CD8-positive, alpha-beta memory T cell (primary cell): Measurements from ENCODE around the gene CHRNE. TPM values are rescaled to one million over a fixed set of nuclear protein-coding genes. Genes with fewer than 3 reads are reported as not detected.

Experiments used
- CTCF ChIA-PET: fragments of 350-600 bp; sonication (Branson Sonifier 250); formaldehyde crosslinking; loops from one replicate; lab custom pipeline; 2021; ENCODE audit warnings: antibody characterized with exemption; lab: Charles Lee
- POLR2A ChIA-PET: fragments of 350-600 bp; sonication (Branson Sonifier 250); formaldehyde crosslinking; loops from one replicate; lab custom pipeline; 2021; ENCODE audit warnings: antibody characterized with exemption; lab: Charles Lee
- DNase-seq, 5 donors: peaks; one replicate each; pipeline versions ENCODE4 v3.0.0 to v3.0.0-alpha.2; 2020 to 2022; ENCODE audit warnings: mixed read lengths in 1 of 5
- H3K27ac ChIP-seq: one replicate; pipeline ENCODE4 v1.7.0; 2013; ENCODE audit warnings: low read depth, mild to moderate bottlenecking, low read length, moderate library complexity
- H3K27me3 ChIP-seq: 2 replicates; pipeline ENCODE4 v1.7.0; 2013; ENCODE audit warnings: low read length, mild to moderate bottlenecking; ENCODE audit not compliant: insufficient read depth, poor library complexity, severe bottlenecking
- H3K36me3 ChIP-seq: 2 replicates; pipeline ENCODE4 v1.7.0; 2013; ENCODE audit warnings: mild to moderate bottlenecking, low read length, moderate library complexity; ENCODE audit not compliant: insufficient read depth
- H3K4me1 ChIP-seq: 2 replicates; pipeline ENCODE4 v1.7.0; 2013; ENCODE audit warnings: mild to moderate bottlenecking, low read length, moderate library complexity; ENCODE audit not compliant: insufficient read depth
- H3K4me3 ChIP-seq: 2 replicates; pipeline ENCODE4 v1.7.0; 2013; ENCODE audit warnings: mild to moderate bottlenecking, low read length
- H3K9me3 ChIP-seq: 2 replicates; pipeline ENCODE4 v1.7.0; 2013; ENCODE audit warnings: mild to moderate bottlenecking, low read length
- H3K27ac Mint-ChIP-seq, 8 donors: one replicate each; pipeline ENCODE4 v1.8.0; 2020 to 2021; ENCODE audit warnings: mixed read lengths in 8 of 8, mild to moderate bottlenecking in 6 of 8, inconsistent platforms in 3 of 8, moderate library complexity in 3 of 8
- H3K27me3 Mint-ChIP-seq, 2 donors: one replicate each; pipeline ENCODE4 v1.8.0; 2020 to 2021; ENCODE audit warnings: mixed read lengths in 2 of 2, mild to moderate bottlenecking in 1 of 2, moderate library complexity in 1 of 2
- H3K36me3 Mint-ChIP-seq, 3 donors: one replicate each; pipeline ENCODE4 v1.8.0; 2020 to 2021; ENCODE audit warnings: mixed read lengths in 3 of 3, inconsistent platforms in 1 of 3, mild to moderate bottlenecking in 1 of 3
- H3K4me1 Mint-ChIP-seq, 3 donors: one replicate each; pipeline ENCODE4 v1.8.0; 2020 to 2021; ENCODE audit warnings: mixed read lengths in 3 of 3, inconsistent platforms in 1 of 3, mild to moderate bottlenecking in 1 of 3
- H3K4me3 Mint-ChIP-seq, 7 donors: one replicate each; pipeline ENCODE4 v1.8.0; 2020 to 2021; ENCODE audit warnings: mixed read lengths in 7 of 7, mild to moderate bottlenecking in 6 of 7, moderate library complexity in 4 of 7, inconsistent platforms in 2 of 7
- H3K9me3 Mint-ChIP-seq, 5 donors: one replicate each; pipeline ENCODE4 v1.8.0; 2020 to 2022; ENCODE audit warnings: mixed read lengths in 5 of 5, mild to moderate bottlenecking in 3 of 5, moderate library complexity in 2 of 5, inconsistent platforms in 1 of 5
- polyA plus RNA-seq: library from polyadenylated mRNA; unstranded; fragments of 300-500 nt; fragmentation: Illumina TruSeq; gene quantifications from one replicate; pipeline ENCODE4 v1.2.3, GENCODE V29; 2021
- total RNA-seq, 2 experiments: library from RNA; stranded (reverse); gene quantifications; one replicate each; pipeline ENCODE4 v1.2.3, GENCODE V29; 2021

Gene CHRNE
- total and polyA plus RNA-seq, 3 experiments from 2014 or later = 0.23 to 0.38 (median 0.37) TPM

GRCh38 chr17:4948166-4948930, 45.5 kb upstream of the CHRNE start, which contains the start of gene PFN1:
Gene PFN1 (minus strand): TSS chr17:4948530. CDS start chr17:4948394, 136 bp downstream.
- H3K27ac ChIP-seq = peak within 1 kb of the TSS; percentile 90
- no peaks in the 10 kb centered on the region for H3K27me3 ChIP-seq
- H3K4me3 Mint-ChIP-seq = peak within 1 kb of the TSS; percentile 94 to 100 (median 97)
- peak within 1 kb of the TSS; percentile 92 to 100 (median 97) for H3K27ac Mint-ChIP-seq
- peaks cover 7 to 40% (median 19%) of the 10 kb centered on the region in 3 donors for H3K36me3 Mint-ChIP-seq
- no peaks in the 10 kb centered on the region for H3K9me3 Mint-ChIP-seq
- peak within 1 kb of the TSS; percentile 97 for H3K4me3 ChIP-seq
- peaks cover 42% of the 10 kb centered on the region for H3K4me1 ChIP-seq
- H3K27me3 Mint-ChIP-seq = peaks cover 0 to 5% of the 10 kb centered on the region in 2 donors
- peak; percentile 84 to 94 (median 87) for DNase-seq
- POLR2A ChIA-PET = interaction anchor here (0.6 to 11.7 kb wide), 14 partner anchors 9 to 805 kb away, joined by 3 to 187 read pairs (median 3); partner anchors contain the start of genes C17orf107, CAMTA2, CHRNE and INCA1
- peaks cover 23% of the 10 kb centered on the region for H3K36me3 ChIP-seq
- CTCF ChIA-PET = interaction anchor here (1.0 to 4.8 kb wide), 4 partner anchors 8 to 39 kb away, joined by 4 to 30 read pairs (median 6); partner anchors contain the start of genes RNF167, SLC25A11 and SPAG7
- H3K9me3 ChIP-seq = no peaks in the 10 kb centered on the region
- H3K4me1 Mint-ChIP-seq = peaks cover 41 to 54% (median 52%) of the 10 kb centered on the region in 3 donors

GRCh38 chr17:4947411-4948165, 44.7 kb upstream of the CHRNE start:
- peaks cover 7 to 48% (median 23%) of the 10 kb centered on the region in 3 donors for H3K36me3 Mint-ChIP-seq
- POLR2A ChIA-PET = interaction anchor here (0.7 to 11.7 kb wide), 12 partner anchors 8 to 804 kb away, joined by 3 to 187 read pairs (median 4); partner anchors contain the start of genes C17orf107, INCA1, KIF1C and RNF167

GRCh38 chr17:4947010-4947410, 44.1 kb upstream of the CHRNE start:
- no peak for DNase-seq

More at GRCh38 chr17:4947411-4948165, 44.7 kb upstream of the CHRNE start:
- H3K4me1 ChIP-seq = peaks cover 50% of the 10 kb centered on the region
- H3K9me3 ChIP-seq = no peaks in the 10 kb centered on the region
- Mint-ChIP-seq H3K9me3 (no peaks in the 10 kb centered on the region), H3K27me3 (peaks cover 0 to 5% of the 10 kb centered on the region in 2 donors), H3K27ac (peak overlapping the region; percentile 92 to 100 (median 95)), H3K4me3 (peak overlapping the region; percentile 94 to 100 (median 97)), H3K4me1 (peaks cover 49 to 62% (median 60%) of the 10 kb centered on the region in 3 donors)
- H3K36me3 ChIP-seq = peaks cover 31% of the 10 kb centered on the region
- CTCF ChIA-PET = interaction anchor here (0.7 to 4.8 kb wide), 7 partner anchors 8 to 101 kb away, joined by 3 to 30 read pairs (median 5); partner anchors contain the start of genes RNF167, SLC25A11 and SPAG7
- H3K4me3 ChIP-seq = peak overlapping the region; percentile 97
- no peaks in the 10 kb centered on the region for H3K27me3 ChIP-seq
- H3K27ac ChIP-seq = peak overlapping the region; percentile 90
- peak; percentile 56 to 80 (median 62) for DNase-seq

GRCh38 chr17:4946312-4946976, 43.5 kb upstream of the CHRNE start:
- Histone ChIP-seq H3K27ac (peak overlapping the region; percentile 58), H3K27me3 (no peaks in the 10 kb centered on the region), H3K4me1 (peaks cover 61% of the 10 kb centered on the region), H3K9me3 (no peaks in the 10 kb centered on the region), H3K4me3 (peak overlapping the region; percentile 97), H3K36me3 (peaks cover 35% of the 10 kb centered on the region)
- H3K36me3 Mint-ChIP-seq = peaks cover 13 to 59% (median 29%) of the 10 kb centered on the region in 3 donors
- POLR2A ChIA-PET = interaction anchor here (1.2 to 11.7 kb wide), 3 partner anchors 20 to 47 kb away, joined by 3 to 187 read pairs (median 4); partner anchors contain the start of genes C17orf107 and SPAG7
- H3K27ac Mint-ChIP-seq = peak overlapping the region; percentile 73 to 97 (median 92)
- H3K4me1 Mint-ChIP-seq = peaks cover 61 to 73% (median 71%) of the 10 kb centered on the region in 3 donors
- peak overlapping the region; percentile 94 to 100 (median 97) for H3K4me3 Mint-ChIP-seq
- CTCF ChIA-PET = interaction anchor here (0.5 to 3.3 kb wide), 4 partner anchors 21 to 118 kb away, joined by 3 to 17 read pairs (median 5); partner anchors contain the start of gene SPAG7
- H3K9me3 Mint-ChIP-seq = no peaks in the 10 kb centered on the region
- peaks cover 0 to 5% of the 10 kb centered on the region in 2 donors for H3K27me3 Mint-ChIP-seq
- no peak for DNase-seq

More at GRCh38 chr17:4947010-4947410, 44.1 kb upstream of the CHRNE start:
- peak overlapping the region; percentile 97 for H3K4me3 ChIP-seq
- H3K27ac ChIP-seq = peak overlapping the region; percentile 58
- ChIA-PET POLR2A (interaction anchor here (0.7 to 11.7 kb wide), 6 partner anchors 8 to 127 kb away, joined by 3 to 187 read pairs (median 4); partner anchors contain the start of genes C17orf107, RNF167, SLC25A11 and SPAG7), CTCF (interaction anchor here (0.5 to 3.3 kb wide), 5 partner anchors 20 to 117 kb away, joined by 3 to 17 read pairs (median 3); partner anchors contain the start of gene SPAG7)
- peaks cover 56% of the 10 kb centered on the region for H3K4me1 ChIP-seq
- Mint-ChIP-seq H3K4me1 (peaks cover 55 to 67% (median 65%) of the 10 kb centered on the region in 3 donors), H3K27ac (peak overlapping the region; percentile 73 to 97 (median 92)), H3K9me3 (no peaks in the 10 kb centered on the region), H3K27me3 (peaks cover 0 to 5% of the 10 kb centered on the region in 2 donors), H3K4me3 (peak overlapping the region; percentile 94 to 100 (median 97)), H3K36me3 (peaks cover 8 to 53% (median 24%) of the 10 kb centered on the region in 3 donors)
- H3K9me3 ChIP-seq = no peaks in the 10 kb centered on the region
- no peaks in the 10 kb centered on the region for H3K27me3 ChIP-seq
- H3K36me3 ChIP-seq = peaks cover 35% of the 10 kb centered on the region

GRCh38 chr17:4945944-4946280, 43.0 kb upstream of the CHRNE start:
- peaks cover 35% of the 10 kb centered on the region for H3K36me3 ChIP-seq

GRCh38 chr17:4945176-4945943, 42.5 kb upstream of the CHRNE start:
- POLR2A ChIA-PET = interaction anchor here (0.7 to 11.7 kb wide), 3 partner anchors 22 to 104 kb away, joined by 3 to 187 read pairs (median 4); partner anchors contain the start of genes C17orf107 and SPAG7
- peak; percentile 39 to 88 (median 60) for DNase-seq
- peak overlapping the region; percentile 51 for H3K4me3 ChIP-seq
- H3K9me3 ChIP-seq = no peaks in the 10 kb centered on the region
- peaks cover 35% of the 10 kb centered on the region for H3K36me3 ChIP-seq
- Mint-ChIP-seq H3K27ac (peak overlapping the region; percentile 92 to 99 (median 96)), H3K9me3 (no peaks in the 10 kb centered on the region), H3K36me3 (peaks cover 13 to 70% (median 29%) of the 10 kb centered on the region in 3 donors), H3K4me1 (peaks cover 58 to 70% (median 69%) of the 10 kb centered on the region in 3 donors), H3K4me3 (peak overlapping the region; percentile 94 to 100 (median 97)), H3K27me3 (peaks cover 0 to 5% of the 10 kb centered on the region in 2 donors)
- CTCF ChIA-PET = interaction anchor here (2.6 to 3.3 kb wide), 2 partner anchors 22 to 36 kb away, joined by 7 to 17 read pairs; partner anchors contain the start of gene SPAG7
- peak overlapping the region; percentile 65 for H3K27ac ChIP-seq
- peaks cover 64% of the 10 kb centered on the region for H3K4me1 ChIP-seq
- no peaks in the 10 kb centered on the region for H3K27me3 ChIP-seq

More at GRCh38 chr17:4945944-4946280, 43.0 kb upstream of the CHRNE start:
- Mint-ChIP-seq H3K27ac (peak overlapping the region; percentile 92 to 99 (median 96)), H3K4me3 (peak overlapping the region; percentile 94 to 100 (median 97)), H3K36me3 (peaks cover 13 to 64% (median 29%) of the 10 kb centered on the region in 3 donors), H3K4me1 (peaks cover 64 to 74% (median 73%) of the 10 kb centered on the region in 3 donors), H3K9me3 (no peaks in the 10 kb centered on the region), H3K27me3 (peaks cover 0 to 5% of the 10 kb centered on the region in 2 donors)
- peak overlapping the region; percentile 97 for H3K4me3 ChIP-seq
- peak overlapping the region; percentile 58 for H3K27ac ChIP-seq
- CTCF ChIA-PET = interaction anchor here (2.6 to 3.3 kb wide), 2 partner anchors 22 to 37 kb away, joined by 7 to 17 read pairs; partner anchors contain the start of gene SPAG7
- no peak for DNase-seq
- POLR2A ChIA-PET = interaction anchor here (1.4 to 11.7 kb wide), 2 partner anchors 21 to 46 kb away, joined by 4 to 187 read pairs; partner anchors contain the start of genes C17orf107 and SPAG7
- no peaks in the 10 kb centered on the region for H3K27me3 ChIP-seq
- H3K4me1 ChIP-seq = peaks cover 67% of the 10 kb centered on the region
- H3K9me3 ChIP-seq = no peaks in the 10 kb centered on the region
